HG02852 (cell line): Measurements from ENCODE around the gene TOPAZ1.

ENCODE experiments used
- ATAC-seq: cut with Tn5 transposase; IDR thresholded peaks from one replicate; pipeline ENCODE4 v1.9.1; 2021; ENCODE audit warnings: mild to moderate bottlenecking, moderate library complexity; ENCODE audit not compliant: unreplicated experiment

TOPAZ1 gene

GRCh38 chr3:44240061-44240460, 1.6 kb upstream of the TOPAZ1 start:
- ATAC-seq = no peak

- ATAC-seq = no peak
Measured at GRCh38 chr3:44242721-44243120, 1.0 kb downstream of the TOPAZ1 start.

- no peak for ATAC-seq
Measured at GRCh38 chr3:44248152-44248551, 6.5 kb downstream of the TOPAZ1 start.

- no peak for ATAC-seq
Measured at GRCh38 chr3:44252332-44252959, 10.8 kb downstream of the TOPAZ1 start.

GRCh38 chr3:44259404-44259803, 17.7 kb downstream of the TOPAZ1 start:
- ATAC-seq = no peak

- no peak for ATAC-seq
Measured at GRCh38 chr3:44264146-44264545, 22.5 kb downstream of the TOPAZ1 start.

GRCh38 chr3:44265815-44266214, 24.1 kb downstream of the TOPAZ1 start:
- ATAC-seq = no peak

GRCh38 chr3:44272191-44272590, 30.5 kb downstream of the TOPAZ1 start:
- no peak for ATAC-seq

- no peak for ATAC-seq
Measured at GRCh38 chr3:44277925-44278324, 36.2 kb downstream of the TOPAZ1 start.

GRCh38 chr3:44280077-44280476, 38.4 kb downstream of the TOPAZ1 start:
- ATAC-seq = no peak

- no peak for ATAC-seq
Measured at GRCh38 chr3:44280631-44281030, 38.9 kb downstream of the TOPAZ1 start.

- ATAC-seq = no peak
Measured at GRCh38 chr3:44284949-44285348, 43.3 kb downstream of the TOPAZ1 start.

- no peak for ATAC-seq
Measured at GRCh38 chr3:44289882-44290462, 48.3 kb downstream of the TOPAZ1 start.

GRCh38 chr3:44292276-44292675, 50.6 kb downstream of the TOPAZ1 start:
- no peak for ATAC-seq

- no peak for ATAC-seq
Measured at GRCh38 chr3:44292947-44293346, 51.3 kb downstream of the TOPAZ1 start.

- no peak for ATAC-seq
Measured at GRCh38 chr3:44297255-44297654, 55.6 kb downstream of the TOPAZ1 start.

- no peak for ATAC-seq
Measured at GRCh38 chr3:44301746-44302145, 60.1 kb downstream of the TOPAZ1 start.

GRCh38 chr3:44309500-44309899, 67.8 kb downstream of the TOPAZ1 start:
- ATAC-seq = no peak

GRCh38 chr3:44318891-44319311, 77.2 kb downstream of the TOPAZ1 start:
- ATAC-seq = no peak

GRCh38 chr3:44321335-44321734, 79.6 kb downstream of the TOPAZ1 start:
- no peak for ATAC-seq

- ATAC-seq = no peak
Measured at GRCh38 chr3:44323341-44323955, 81.8 kb downstream of the TOPAZ1 start.

- no peak for ATAC-seq
Measured at GRCh38 chr3:44324584-44324983, 82.9 kb downstream of the TOPAZ1 start.
